ENCODE data around the gene ALPK3.

GRCh38 chr15:84840741-84841429 is 23.7 kb downstream of the ALPK3 start:
- TF ChIP-seq CTCF (optimal IDR thresholded peaks at IDR 0.05 in 1 of 3, IDR thresholded peaks at IDR 0.05 in 1 of 3, conservative IDR thresholded peaks at IDR 0.05 in 1 of 3; ENCODE audit: extremely low read depth in 1 of 3, insufficient read depth in 2 of 3, low read length in 3 of 3) (no peak), EZH2 (IDR thresholded peaks at IDR 0.05; ENCODE audit: low read length) (no peak)
